RPMI8226 (cell line): ENCODE results near the gene SNAPC2.
A peak's percentile ranks its signal among the peaks of the same experiment; 100 is the strongest.
"Not testable (repeated sequence)": the region's sequence is repeated elsewhere in the genome, so short reads cannot be mapped to it uniquely, and the experiment has no call there.

Source experiments
- DNase-seq: peaks from one replicate; pipeline ENCODE4 v3.0.0-alpha.2; 2015

SNAPC2 gene

DNA sequence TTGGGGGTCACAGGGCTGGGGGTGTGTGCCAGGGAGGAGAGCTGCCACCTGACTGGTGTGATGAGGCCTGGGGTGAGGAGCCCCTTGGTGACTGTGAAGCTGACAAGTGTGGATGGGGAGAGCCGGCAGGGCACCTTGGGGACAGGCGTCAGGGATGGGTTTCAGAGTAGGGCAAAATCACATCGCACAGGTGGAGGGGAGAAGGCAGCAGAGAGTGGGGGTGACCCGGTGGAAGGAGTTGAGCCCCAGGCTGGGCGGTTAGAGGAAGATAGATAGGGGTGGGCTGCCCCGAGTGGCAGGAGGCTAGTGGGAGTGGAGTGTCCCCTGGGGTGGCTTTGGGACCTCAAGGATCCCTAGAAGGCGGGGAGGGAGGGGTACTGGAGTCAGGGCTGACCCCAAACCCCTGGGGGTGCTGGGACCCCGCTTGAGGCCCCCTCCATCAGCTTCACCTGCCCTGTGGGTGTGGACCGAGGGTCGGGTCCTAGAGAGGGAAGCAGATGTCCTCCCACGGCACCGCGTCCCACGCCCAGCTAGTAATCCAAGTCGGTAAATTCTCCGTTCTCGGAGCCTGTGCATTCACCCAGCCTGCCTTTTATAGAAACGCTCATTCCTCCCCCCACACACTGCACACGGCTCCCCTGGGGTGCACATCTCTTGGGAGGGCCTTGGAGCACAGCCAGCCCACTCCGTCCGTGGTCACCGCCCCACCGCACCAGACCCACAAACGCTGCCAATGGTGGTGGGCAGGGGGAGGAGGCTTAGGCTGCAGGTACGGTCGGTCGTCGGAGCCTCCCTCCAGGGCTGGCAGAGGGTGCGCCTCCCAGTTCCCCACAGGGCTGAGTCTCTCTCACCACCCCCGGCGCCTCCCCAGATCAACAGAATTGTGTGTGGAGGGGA lies 3.4 kb downstream of the SNAPC2 start:
- DNase-seq: no peak

DNA sequence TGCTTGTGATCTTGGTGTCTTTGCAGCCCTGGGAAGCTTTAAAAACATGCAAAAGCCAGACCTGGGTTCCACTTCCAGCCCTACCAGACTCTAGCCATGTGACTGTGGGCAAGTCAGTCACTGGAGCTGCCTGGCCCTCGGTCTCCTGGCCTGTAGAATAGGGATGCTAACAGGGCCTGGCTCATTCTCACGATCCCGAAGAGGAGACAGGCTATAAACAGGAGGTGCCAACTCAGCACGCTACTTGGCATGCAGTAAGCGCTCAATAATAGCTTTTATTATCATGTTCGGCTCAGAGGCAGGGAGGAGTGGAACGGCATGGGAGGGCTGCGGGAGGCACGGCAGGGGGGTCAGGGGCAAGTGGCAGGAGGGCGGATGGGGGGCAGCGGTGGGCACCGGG lies 4.1 kb downstream of the SNAPC2 start:
- DNase-seq: no peak

DNA sequence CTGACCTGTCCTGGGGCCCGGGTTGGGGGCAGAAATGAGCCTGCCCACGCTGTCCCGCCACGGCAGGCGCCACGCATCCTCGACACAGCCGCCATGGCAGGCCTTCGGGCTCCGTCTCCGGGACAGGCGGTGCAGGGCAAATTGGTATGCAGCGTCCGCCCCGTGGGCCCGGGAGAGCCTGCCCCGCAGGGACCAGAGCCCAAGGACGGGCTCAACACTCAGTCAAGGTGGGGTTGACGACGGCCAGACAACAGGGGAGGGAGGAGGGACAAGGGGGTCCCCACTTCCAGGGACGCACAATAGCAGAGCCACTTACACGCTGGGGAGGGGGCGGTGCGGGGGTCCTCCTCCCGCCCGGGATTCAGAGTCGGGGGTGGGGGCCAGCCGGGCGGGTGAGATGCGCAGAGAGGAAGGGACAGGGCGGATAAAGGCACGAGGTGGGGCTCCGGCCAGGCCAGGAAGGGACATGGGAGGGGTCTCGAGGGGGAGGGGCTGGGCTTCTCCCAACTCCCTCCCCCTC lies 4.6 kb downstream of the SNAPC2 start:
- DNase-seq: no peak

DNA sequence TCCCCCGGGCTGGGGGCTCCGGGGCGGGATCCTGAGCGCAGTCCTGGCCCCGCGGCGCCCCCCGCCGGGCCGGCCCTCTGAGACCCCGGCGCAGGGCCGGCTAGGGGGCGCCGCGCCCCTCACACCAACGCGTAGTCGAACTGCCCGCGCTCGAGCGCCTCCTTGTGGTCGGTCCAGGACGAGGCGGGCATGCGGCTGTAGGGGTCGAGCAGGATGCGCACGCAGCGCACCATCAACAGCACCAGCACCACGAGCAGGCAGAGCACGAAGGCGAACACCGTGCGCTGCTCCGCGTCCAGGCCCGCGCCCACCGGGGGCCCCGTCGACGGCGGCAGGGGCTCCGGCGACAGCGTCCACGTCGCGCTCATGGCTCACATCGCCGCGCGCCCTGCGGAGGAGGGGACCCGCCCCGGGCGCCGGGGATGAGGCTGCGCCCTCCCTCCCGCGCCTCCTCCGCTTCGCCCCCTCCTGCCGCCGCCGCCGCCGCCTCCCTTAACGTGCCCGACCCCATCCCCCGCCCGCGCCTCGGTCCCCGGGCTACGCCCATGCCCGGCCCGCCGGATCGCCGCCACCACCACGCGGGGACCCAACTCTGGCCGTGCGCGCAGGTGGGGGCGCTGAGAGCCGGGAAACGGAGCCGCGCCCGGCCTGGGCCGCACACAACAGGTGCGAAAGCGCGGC lies 5.2 kb downstream of the SNAPC2 start:
- DNase-seq: peak; percentile 84

DNA sequence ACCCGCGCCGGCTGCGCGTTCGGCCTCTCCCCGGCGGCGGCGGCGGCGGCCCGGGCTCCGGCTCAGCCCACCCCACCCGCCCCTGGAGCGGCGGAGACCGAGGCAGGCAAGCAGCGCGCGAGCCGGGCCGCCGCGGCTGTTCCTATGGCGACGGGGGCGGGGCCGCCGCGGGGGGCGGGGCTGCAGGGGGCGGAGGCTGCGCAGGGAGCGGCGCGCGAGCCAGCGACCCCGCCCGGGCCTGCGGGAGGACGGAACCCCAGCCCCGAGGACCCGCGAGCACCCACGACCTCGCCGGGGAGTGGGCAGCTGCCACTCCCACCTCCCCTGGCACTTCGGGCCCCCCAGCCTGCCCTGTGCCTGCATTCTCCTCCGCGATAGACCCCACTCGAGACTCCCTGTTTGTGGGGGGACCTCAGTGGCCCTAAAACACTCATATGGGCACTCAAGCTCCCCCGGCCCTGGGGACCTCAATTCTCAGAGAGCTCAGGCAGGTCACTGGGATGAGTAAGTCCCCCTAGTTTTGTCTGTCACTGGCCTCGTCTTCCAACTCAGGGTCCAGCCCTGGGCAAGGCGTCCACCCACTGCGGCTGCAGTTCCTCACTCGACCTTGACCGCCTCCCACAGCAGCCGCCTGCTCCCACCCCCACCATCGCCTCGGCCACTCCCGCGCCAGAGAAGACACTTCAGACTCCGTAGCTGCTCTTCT lies 6.0 kb downstream of the SNAPC2 start, which contains the start of gene CTXN1:
Gene CTXN1 (minus strand): TSS at position 115 of the 706 bp plus-strand sequence. CDS start 597 bp downstream, outside the sequence.
- peak; percentile 77 for DNase-seq

DNA sequence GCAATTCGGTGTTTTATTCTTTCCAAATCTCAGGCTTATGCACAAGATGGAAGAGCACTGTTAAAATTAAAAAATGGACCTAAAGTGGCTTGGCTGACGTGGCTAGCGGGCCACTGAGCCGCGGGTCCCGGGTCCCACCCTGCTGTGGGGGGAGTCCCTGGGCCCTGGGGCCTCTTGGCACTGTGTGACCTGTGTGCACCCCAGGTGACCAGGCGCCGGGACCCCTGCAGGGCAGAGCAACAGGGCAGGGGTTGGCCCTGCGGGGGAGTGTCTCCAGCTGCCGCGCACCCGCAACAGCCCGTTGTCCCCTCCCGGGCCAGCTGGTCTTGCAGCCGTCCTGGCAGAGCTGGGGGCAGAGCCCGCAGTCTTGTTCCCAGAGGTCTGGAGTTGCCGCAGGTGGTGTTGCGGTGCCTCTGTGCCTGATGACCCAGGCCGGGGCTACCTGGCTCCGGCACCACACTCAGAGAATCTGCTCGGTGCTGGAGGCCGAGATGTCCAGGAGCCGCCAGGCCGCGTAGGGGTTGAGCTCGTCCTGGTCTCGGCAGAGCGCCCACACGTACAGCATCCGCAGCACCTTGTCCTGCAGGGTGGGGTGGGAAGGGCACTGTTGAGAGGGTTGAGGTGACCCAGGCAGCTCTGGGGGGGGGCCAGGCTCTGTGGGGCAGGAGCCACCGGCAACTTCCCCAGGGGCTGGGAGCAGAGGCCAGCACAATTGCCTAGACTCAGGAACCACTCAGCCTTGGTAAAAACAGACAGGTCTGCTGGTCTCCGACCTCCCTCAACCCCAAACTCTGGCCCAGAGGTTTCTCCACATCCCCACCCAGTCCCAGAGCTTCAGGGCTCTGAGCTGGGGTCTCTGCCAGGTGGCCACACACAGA lies 6.8 kb downstream of the SNAPC2 start:
- DNase-seq: no peak

DNA sequence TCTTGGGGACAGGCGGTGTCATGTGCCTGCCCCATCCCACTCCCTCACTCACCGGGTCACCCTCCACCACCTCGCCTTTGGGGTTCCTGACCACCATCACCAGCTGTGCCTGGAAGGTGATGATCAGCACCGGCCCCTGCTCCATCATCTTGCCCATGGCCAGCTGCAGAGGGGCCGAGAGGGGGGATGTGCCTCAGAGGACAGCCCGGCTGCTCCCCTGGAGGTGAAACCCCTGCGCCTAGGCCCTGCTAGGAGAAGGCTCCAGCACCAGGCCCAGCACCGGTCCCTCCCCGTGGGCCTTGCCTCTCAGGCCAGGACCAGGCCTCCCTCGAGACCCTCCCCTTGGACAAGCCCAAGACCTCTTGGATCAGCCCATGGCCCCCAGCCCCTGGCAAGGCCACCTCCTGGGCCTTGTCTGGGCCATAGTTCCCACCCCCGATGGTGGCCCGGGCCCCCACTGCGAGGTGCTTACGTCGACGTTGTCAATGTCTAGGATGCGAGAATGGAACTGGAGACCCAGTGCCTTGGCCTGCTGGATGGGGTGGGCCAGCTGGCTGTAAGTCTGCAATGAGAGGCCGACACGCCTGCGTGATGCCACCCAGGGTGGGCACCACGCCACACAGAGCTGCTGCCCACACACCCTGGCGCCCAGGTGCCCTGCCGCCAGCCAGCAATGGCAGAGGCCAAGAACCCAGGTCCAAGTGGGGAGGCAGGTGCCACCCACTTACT lies 7.6 kb downstream of the SNAPC2 start:
- no peak for DNase-seq

DNA sequence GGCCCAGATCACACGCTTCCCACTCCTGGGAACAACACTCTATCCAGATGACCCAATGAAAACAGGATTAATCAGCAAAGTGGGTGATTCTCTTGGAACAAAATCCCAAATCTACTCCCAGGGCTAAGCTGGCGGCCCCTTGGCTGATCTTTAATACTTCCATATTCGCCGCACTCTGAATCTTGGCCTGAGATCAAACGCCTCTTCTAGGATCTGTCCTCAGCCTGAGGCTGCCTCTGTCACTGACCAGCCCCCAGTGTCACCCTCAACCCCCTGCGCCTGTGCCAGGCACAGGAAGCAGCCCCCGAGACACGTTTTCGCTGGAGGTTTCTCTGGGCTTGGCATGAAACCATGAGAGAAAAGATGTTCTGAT lies 8.2 kb downstream of the SNAPC2 start:
- DNase-seq: no peak

DNA sequence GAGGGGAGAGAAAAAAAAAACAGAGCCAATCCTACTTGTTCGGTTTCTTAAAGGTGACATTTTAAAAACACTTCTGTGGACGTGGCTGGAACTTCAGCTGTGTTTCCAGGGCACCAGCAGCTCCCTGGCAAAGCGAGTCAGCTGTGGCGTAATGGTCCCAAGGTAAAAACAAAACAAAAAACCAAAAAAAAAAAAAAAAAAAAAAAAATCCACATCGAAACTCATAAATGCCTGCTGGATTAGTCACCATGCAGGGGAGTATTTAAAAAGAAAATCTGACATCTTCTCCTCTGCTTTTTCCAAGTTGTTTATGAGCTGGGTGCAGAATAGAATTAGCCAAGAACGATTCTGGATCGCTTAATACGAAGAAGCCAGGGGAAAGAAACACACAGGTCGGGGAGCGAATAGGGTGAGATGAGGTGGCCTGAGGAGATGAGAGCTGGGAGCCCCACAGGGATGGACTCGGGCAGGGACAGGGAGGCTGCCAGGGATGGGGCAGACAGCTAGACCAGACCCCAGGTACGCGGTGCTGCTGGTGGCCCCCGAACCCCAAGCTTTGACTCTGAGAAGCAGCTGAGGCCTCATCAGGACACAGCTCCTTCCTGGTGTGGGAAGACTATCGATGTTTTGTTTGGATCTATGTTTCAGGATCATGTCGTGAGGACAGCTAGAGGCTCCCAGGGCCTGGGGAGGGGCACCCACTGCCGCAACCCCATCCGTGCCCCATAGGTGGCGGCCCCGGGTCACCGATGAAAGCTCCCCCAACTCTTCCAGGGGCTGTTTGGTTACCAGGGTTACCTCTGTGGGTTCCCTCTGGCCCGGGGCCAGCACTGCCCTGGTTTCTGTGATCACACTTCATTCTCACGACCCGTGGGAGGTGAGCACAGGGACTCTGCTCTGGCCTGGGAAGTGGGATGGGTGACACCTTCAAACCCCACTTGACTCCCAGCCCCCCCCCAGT lies 8.9 kb downstream of the SNAPC2 start:
- DNase-seq: peak; percentile 62

DNA sequence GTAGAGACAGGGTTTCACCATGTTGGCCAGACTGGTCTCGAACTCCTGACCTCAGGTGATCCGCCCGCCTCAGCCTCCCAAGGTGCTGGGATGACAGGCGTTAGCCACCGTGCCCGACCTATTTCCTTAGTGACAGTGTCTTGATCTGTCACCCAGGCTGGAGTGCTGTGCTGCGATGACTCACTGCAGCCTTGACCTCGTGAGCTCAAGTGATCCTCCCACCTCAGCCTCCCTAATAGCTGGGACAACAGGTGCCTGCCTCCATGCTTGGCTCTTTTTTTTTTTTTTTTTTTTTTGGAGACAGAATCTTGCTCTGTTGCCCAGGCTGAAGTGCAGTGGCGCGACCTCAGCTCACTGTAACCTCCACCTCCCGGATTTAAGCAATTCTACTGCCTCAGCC lies 9.9 kb downstream of the SNAPC2 start:
- DNase-seq: not testable (repeated sequence)

DNA sequence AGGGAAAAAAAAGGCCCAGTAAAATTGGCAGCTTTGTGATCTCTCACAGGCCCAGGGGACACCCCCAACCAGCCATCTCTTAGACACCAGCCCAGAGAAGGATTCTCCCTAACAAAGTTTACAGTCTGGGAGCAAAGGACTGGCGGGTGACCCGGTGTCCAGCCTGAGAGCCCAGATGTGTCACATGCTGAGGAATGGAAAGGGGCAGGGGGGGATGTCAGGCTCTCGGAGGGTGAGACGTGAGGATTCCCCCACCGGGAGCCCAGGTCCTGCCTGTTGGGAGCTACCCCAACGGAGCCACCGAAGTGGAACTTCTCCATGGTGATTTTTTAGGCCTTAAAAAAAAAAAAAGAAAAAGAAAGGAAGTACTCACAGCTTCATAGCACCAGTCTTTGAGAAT lies 10.6 kb downstream of the SNAPC2 start:
- DNase-seq: no peak

DNA sequence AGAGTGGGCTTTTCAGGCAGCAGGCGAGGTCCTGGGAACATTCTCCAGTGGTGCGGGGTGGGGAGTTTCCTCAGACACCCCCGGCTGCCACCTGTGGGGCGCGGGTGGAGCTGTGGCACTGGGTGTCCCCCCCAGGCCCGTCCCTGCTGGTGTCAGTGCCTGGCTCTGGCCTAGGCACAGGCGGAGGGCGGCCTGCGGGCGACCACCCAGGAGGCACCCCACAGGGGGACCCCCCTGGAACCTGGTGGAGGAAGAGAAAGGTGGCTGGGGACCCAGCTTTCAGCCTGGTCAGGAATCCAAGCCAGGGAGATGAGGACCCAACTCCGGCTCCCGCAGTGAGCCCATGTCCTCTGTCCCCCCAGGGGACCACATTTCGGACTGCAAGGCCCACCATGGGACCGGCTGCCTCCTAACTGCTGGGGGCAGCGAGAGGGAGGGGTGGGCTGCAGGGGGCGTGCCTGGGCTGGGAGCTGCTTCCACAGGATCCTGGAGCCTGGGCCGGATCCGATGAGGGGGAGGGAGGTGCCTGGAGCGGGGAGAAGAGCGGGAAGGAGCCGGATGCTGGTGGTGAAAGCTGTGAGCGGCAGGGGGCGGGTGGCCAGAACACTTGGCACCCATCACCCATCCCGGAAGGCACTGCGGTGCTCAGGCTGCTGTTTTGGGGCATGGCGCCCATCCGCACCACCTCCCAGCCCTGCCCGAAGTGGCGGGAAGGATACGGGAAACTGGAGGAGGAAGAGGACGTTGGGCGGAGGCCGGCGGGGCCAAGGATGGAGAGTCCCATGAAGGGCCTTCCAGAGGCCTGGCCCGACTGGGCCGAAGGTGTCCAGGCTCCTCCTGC lies 11.3 kb downstream of the SNAPC2 start:
- no peak for DNase-seq

DNA sequence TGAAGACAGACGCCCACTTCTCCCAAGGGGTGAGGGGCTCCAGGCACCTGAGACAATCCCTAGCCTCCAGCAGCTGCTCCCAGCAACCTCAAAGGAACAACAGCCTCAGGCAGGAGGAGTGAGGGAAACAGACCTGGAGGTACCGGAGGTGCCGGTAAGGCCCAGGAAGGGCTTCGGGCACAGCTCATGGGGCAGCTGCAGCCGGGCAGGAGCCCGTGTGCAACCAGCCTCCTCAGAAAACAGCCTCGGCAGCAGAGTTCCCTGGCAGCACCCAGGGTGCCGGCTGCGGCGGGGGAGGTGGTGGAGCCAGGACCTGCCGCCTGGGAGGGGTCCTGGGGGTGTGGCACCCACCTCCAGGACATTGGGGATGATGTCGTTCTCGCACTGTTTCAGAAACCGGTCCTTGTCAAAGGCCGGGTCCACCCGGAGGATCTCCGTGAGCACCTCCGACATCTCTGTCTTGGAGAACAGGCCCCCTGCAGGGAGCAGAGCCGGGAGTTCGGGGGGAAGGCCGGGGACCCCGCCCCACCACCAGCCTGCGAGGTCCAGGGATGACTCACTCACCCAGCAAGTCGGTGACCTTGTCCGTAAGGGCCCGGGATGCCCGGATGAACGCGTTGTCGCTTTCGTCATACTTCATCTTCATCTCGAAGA lies 12.3 kb downstream of the SNAPC2 start:
- DNase-seq: no peak

DNA sequence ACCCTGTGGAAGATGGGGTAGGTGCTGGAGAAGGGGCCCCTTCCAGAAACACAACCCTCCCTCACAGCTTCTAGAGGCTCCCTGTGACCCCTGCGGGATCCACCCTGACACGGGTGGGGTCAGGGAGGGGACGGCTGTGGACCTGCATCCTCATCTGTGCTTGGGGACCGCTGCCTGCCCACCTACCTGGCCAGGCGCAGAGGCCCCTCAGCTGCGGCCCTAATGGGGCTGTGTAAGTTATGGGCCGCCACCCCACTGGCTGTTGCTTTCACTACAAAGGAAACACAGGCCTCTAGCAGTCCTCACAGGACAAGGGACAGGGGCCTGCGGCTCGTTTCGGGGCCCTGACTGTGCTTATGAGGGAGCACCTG lies 12.8 kb downstream of the SNAPC2 start:
- DNase-seq: no peak

DNA sequence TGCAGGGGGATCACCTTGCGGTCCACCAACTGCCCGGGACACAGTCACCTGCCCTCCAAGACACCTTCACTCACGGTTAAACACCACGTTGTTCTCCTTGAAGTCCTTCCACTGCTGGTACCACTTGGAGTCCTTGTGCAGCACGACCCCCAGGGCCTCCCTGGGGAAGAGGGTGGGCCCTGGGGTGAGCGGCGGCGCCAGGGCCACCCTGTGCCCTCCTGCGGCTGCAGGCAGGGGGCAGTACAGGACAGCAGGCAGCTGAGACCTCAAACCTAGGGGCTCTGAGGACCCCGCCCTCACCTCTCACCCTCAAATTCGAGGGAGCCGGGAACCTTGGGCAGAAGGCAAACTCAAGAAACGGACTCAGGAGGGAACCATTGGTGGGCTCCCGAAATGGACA lies 13.3 kb downstream of the SNAPC2 start:
- DNase-seq: no peak

DNA sequence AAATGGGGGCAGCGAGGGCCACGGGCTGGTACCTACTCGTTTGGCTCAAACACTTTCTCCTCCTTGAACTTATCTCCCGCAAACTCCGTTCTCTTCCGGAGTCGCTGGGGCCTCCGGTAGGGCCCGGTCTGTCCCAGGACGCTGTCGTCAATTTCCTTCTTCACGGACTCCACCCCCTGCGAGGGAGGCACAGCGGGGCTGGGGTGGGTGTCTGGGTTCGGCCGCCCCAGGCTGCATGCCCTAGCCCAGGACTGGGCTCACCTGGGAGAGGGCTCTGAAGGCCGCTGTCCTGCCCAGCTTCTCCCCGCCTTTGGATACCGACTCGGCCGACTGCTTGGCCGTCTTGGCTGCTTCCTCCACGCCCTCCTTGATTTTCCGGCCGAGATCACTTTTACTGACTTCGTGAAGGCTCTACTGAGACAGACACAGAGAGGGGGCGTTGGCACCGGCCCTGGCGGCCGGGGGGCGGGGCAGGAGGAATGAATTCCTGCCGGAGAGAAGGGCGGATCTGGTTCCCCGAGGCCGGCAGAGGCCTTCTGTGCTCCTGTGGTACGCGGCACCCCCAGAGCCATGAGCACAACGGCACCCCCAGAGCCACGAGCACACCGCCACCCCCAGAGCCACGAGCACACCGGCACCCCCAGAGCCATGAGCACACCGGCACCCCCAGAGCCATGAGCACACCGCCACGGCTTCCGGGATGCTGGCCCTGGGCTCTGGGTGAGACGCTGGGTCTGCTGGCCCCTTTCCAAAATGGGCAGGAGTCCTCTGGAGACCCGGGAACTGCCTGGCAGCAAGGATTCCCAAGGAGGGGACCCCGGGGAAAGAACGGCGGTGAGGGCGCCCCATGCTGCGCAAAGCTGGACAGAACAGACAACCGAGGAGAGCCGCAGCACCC lies 13.9 kb downstream of the SNAPC2 start:
- DNase-seq: no peak

DNA sequence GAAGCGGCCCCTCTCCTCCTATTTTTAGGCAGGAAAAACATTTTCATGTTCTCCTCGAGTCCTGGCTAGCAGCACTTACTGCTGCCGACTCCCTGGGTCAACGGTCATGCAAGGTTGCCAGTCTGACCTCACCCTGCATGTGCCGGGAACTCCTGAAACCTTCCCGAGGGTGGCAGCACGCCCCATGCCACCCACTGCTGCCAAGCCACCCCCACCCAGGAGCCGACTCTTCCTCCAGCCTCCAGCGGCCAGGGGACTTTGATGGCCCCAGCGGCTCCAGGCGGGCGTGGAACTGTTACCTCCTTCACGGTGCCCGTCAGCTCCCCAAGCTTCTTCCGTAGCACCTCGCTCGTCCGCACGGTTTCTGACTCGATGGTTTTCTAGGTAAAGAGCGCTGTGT lies 14.6 kb downstream of the SNAPC2 start:
- DNase-seq: no peak

DNA sequence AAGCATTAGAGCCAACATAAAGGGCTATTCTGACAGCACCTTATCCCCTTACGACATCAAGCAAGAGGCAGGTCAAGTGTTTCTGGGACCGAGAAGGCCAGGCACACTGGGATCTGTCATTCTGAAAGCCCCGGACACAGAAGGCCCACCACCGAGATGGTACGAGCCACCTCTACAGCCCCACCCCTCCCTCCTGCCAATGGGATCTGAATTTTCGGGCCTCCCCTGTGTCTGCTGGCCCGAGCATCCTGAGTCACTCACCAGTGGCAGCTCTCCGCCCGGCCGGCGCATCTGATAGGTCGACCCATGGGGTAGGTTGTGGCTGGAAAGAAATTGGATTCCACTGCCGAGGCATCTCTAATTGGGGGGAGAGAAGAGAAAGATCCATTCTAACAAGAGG lies 20.7 kb downstream of the SNAPC2 start:
- no peak for DNase-seq
